ENCODE data around the gene FCRL2. TPM values are rescaled to one million over a fixed set of nuclear protein-coding genes. Genes with fewer than 3 reads are reported as not detected.

FCRL2 gene
- total and polyA plus RNA-seq, 2 experiments from 2014 or later: not detected

DNA sequence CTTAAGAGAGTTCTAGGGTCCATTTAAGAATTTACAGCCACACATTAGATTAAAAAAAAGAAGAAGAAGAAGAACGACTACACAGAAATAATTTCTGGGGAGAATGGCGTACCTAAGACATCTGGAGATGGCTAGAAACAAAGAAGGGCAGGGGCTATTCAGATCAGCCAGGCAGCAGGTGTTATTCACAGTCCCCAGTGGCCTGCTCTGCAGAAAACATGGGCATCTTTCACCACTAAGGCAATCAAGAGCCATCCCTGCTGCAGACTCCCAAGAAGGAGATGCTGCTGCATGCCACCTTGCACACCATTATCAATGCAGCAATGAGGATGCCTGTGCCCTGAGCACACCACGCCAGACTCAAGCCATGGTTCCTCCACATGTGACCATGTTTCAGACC, 7.9 kb upstream of the FCRL2 start:
- Mint-ChIP-seq H3K4me1 (peaks cover under 1% of the 10 kb centered on the region; the same call in 1 of the 3 replicates), H3K4me3 (no peak overlapping the region), H3K36me3 (ENCODE audit: low read depth) (no peaks in the 10 kb centered on the region), H3K27ac (no peak overlapping the region), H3K9me3 (no peaks in the 10 kb centered on the region), H3K27me3 (ENCODE audit: insufficient read depth, low read depth, poor library complexity) (no peaks in the 10 kb centered on the region)
- Histone ChIP-seq H3K4me3 (no peak overlapping the region), H2AFZ (no peak overlapping the region; the same call in 1 of the 2 replicates), H3F3A (replicated peaks; ENCODE audit: low read depth) (no peaks in the 10 kb centered on the region), H4K20me1 (replicated peaks; ENCODE audit: insufficient read depth) (no peaks in the 10 kb centered on the region), H3K4me2 (no peak overlapping the region), H3K27ac (ENCODE audit: low read depth) (no peak overlapping the region), H3K9me2 (ENCODE audit: insufficient read depth) (peaks cover 7% of the 10 kb centered on the region; the same call in 1 of the 2 replicates), H3K79me2 (replicated peaks; ENCODE audit: insufficient read depth) (no peaks in the 10 kb centered on the region), H3K4me1 (ENCODE audit: insufficient read depth) (no peaks in the 10 kb centered on the region), H3K36me3 (ENCODE audit: insufficient read depth) (no peaks in the 10 kb centered on the region), H3K27me3 (ENCODE audit: insufficient read depth) (no peaks in the 10 kb centered on the region)
- TF ChIP-seq, protein P1, sequence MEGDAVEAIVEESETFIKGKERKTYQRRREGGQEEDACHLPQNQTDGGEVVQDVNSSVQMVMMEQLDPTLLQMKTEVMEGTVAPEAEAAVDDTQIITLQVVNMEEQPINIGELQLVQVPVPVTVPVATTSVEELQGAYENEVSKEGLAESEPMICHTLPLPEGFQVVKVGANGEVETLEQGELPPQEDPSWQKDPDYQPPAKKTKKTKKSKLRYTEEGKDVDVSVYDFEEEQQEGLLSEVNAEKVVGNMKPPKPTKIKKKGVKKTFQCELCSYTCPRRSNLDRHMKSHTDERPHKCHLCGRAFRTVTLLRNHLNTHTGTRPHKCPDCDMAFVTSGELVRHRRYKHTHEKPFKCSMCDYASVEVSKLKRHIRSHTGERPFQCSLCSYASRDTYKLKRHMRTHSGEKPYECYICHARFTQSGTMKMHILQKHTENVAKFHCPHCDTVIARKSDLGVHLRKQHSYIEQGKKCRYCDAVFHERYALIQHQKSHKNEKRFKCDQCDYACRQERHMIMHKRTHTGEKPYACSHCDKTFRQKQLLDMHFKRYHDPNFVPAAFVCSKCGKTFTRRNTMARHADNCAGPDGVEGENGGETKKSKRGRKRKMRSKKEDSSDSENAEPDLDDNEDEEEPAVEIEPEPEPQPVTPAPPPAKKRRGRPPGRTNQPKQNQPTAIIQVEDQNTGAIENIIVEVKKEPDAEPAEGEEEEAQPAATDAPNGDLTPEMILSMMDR (conservative IDR thresholded peaks at IDR 0.05; ENCODE audit: low read depth in 2 of 2): no peak
- TF ChIP-seq ZNF114 (CRISPR knock-in tag; IDR thresholded peaks at IDR 0.05): no peak
- TF ChIP-seq JUNB (IDR thresholded peaks at IDR 0.05; ENCODE audit: unreplicated experiment): no peak
- no peak for TF ChIP-seq POLR2AphosphoS5 (IDR thresholded peaks at IDR 0.05; ENCODE audit: low read depth)
- no peak for TF ChIP-seq STAT1 (IDR thresholded peaks at IDR 0.05; ENCODE audit: unreplicated experiment)
- no peak for TF ChIP-seq EZH2 (IDR thresholded peaks at IDR 0.05; ENCODE audit: low read depth, unreplicated experiment)
- TF ChIP-seq REST (IDR thresholded peaks at IDR 0.05; ENCODE audit: unreplicated experiment): no peak
- TF ChIP-seq ETS1 (IDR thresholded peaks at IDR 0.05): no peak
- TF ChIP-seq CREB1 (CRISPR knock-in tag; IDR thresholded peaks at IDR 0.05; ENCODE audit: low read depth): no peak
- no peak for TF ChIP-seq NANOG (IDR thresholded peaks at IDR 0.05; ENCODE audit: borderline replicate concordance)
- DNase-seq (ENCODE audit: low spot score) (no peak), ATAC-seq (no peak)

Measured in GM23338 (cell line).